Measurements from ENCODE around the gene YBX1.

DNA sequence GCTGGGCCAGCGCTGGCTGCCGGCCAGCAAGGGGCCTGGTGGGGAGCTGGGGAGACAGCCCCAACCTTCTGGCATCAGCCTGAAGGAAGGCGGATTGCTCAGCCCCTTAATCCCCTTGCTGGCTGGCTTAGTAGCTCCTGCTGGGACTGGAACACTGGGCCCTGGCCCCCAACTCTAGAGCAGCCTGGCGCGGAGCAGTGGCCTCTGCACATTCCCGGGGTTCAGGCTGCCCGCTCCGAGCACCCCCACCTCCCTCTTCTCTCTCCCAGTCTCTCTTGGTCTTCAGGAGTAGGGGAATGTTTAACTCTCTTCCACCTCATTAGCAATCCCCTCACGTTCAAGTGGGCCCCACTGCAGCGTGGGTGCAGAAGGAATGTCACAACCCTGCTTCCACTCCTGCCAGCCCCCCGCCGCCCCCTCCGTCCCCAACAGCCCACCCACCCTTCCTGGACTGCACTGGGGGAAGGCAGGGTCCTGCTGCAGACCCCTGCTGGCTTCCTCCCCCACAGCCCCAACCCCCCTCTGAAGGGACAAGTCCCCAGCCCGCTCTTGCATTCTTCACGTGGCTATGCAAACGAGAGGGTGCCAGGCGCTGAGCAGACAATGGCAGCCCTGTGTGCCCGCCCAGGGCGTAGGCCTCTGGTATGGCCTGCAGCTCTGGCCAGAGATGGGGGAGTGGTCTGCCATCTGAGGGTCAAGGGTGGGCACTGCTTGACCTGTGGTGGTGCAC lies 58.8 kb downstream of the YBX1 start:
- TF ChIP-seq TAF1 (conservative IDR thresholded peaks at IDR 0.05) (no peak), RAD21 (IDR thresholded peaks at IDR 0.05) (no peak), YY1 (IDR thresholded peaks at IDR 0.05) (no peak), RXRA (IDR thresholded peaks at IDR 0.05) (no peak), SP1 (IDR thresholded peaks at IDR 0.05) (no peak), JUND (IDR thresholded peaks at IDR 0.05) (no peak), HNF4A (conservative IDR thresholded peaks at IDR 0.05) (no peak), FOXA2 (IDR thresholded peaks at IDR 0.05) (no peak), HNF4G (IDR thresholded peaks at IDR 0.05) (no peak)
- TF ChIP-seq, protein P1, sequence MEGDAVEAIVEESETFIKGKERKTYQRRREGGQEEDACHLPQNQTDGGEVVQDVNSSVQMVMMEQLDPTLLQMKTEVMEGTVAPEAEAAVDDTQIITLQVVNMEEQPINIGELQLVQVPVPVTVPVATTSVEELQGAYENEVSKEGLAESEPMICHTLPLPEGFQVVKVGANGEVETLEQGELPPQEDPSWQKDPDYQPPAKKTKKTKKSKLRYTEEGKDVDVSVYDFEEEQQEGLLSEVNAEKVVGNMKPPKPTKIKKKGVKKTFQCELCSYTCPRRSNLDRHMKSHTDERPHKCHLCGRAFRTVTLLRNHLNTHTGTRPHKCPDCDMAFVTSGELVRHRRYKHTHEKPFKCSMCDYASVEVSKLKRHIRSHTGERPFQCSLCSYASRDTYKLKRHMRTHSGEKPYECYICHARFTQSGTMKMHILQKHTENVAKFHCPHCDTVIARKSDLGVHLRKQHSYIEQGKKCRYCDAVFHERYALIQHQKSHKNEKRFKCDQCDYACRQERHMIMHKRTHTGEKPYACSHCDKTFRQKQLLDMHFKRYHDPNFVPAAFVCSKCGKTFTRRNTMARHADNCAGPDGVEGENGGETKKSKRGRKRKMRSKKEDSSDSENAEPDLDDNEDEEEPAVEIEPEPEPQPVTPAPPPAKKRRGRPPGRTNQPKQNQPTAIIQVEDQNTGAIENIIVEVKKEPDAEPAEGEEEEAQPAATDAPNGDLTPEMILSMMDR (IDR thresholded peaks at IDR 0.05; ENCODE audit: low read depth, low read length, missing input control) = no peak
- TF ChIP-seq, protein P2, sequence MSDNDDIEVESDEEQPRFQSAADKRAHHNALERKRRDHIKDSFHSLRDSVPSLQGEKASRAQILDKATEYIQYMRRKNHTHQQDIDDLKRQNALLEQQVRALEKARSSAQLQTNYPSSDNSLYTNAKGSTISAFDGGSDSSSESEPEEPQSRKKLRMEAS (IDR thresholded peaks at IDR 0.05) = no peak
- TF ChIP-seq, protein P3, sequence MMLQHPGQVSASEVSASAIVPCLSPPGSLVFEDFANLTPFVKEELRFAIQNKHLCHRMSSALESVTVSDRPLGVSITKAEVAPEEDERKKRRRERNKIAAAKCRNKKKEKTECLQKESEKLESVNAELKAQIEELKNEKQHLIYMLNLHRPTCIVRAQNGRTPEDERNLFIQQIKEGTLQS (IDR thresholded peaks at IDR 0.05) = no peak
- TF ChIP-seq, protein P4, sequence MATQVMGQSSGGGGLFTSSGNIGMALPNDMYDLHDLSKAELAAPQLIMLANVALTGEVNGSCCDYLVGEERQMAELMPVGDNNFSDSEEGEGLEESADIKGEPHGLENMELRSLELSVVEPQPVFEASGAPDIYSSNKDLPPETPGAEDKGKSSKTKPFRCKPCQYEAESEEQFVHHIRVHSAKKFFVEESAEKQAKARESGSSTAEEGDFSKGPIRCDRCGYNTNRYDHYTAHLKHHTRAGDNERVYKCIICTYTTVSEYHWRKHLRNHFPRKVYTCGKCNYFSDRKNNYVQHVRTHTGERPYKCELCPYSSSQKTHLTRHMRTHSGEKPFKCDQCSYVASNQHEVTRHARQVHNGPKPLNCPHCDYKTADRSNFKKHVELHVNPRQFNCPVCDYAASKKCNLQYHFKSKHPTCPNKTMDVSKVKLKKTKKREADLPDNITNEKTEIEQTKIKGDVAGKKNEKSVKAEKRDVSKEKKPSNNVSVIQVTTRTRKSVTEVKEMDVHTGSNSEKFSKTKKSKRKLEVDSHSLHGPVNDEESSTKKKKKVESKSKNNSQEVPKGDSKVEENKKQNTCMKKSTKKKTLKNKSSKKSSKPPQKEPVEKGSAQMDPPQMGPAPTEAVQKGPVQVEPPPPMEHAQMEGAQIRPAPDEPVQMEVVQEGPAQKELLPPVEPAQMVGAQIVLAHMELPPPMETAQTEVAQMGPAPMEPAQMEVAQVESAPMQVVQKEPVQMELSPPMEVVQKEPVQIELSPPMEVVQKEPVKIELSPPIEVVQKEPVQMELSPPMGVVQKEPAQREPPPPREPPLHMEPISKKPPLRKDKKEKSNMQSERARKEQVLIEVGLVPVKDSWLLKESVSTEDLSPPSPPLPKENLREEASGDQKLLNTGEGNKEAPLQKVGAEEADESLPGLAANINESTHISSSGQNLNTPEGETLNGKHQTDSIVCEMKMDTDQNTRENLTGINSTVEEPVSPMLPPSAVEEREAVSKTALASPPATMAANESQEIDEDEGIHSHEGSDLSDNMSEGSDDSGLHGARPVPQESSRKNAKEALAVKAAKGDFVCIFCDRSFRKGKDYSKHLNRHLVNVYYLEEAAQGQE (IDR thresholded peaks at IDR 0.05) = no peak

All from liver (tissue), 3 donors.